ENCODE results near the gene LYPD6.
"Not testable (repeated sequence)": the region's sequence is repeated elsewhere in the genome, so short reads cannot be mapped to it uniquely, and the experiment has no call there.

Gene LYPD6

GRCh38 chr2:149330127-149331022 lies at the start of gene LYPD6:
Gene LYPD6 (plus strand): TSS chr2:149330587. CDS start chr2:149437709, 107,122 bp downstream.
- DNase-seq: no peak

GRCh38 chr2:149281441-149281840 lies 48.9 kb upstream of the LYPD6 start:
- no peak for DNase-seq

- no peak for DNase-seq
Measured at GRCh38 chr2:149290662-149291061, 39.7 kb upstream of the LYPD6 start.

GRCh38 chr2:149291881-149292280 lies 38.5 kb upstream of the LYPD6 start:
- DNase-seq: no peak

- no peak for DNase-seq
Measured at GRCh38 chr2:149296031-149296430, 34.4 kb upstream of the LYPD6 start.

GRCh38 chr2:149307014-149307413 lies 23.4 kb upstream of the LYPD6 start:
- no peak for DNase-seq

- no peak for DNase-seq
Measured at GRCh38 chr2:149310349-149310748, 20.0 kb upstream of the LYPD6 start.

- no peak for DNase-seq
Measured at GRCh38 chr2:149312039-149312438, 18.3 kb upstream of the LYPD6 start.

- DNase-seq: peak; percentile 24
Measured at GRCh38 chr2:149313512-149313972, 16.8 kb upstream of the LYPD6 start.

GRCh38 chr2:149314687-149315086 lies 15.7 kb upstream of the LYPD6 start:
- no peak for DNase-seq

GRCh38 chr2:149315461-149315860 lies 14.9 kb upstream of the LYPD6 start:
- no peak for DNase-seq

- DNase-seq: not testable (repeated sequence)
Measured at GRCh38 chr2:149318566-149318965, 11.8 kb upstream of the LYPD6 start.

- DNase-seq: no peak
Measured at GRCh38 chr2:149320362-149320761, 10.0 kb upstream of the LYPD6 start.

- DNase-seq: no peak
Measured at GRCh38 chr2:149329068-149329467, 1.3 kb upstream of the LYPD6 start.

- no peak for DNase-seq
Measured at GRCh38 chr2:149329489-149330126, 779 bp upstream of the LYPD6 start.

GRCh38 chr2:149331023-149331400 lies 625 bp downstream of the LYPD6 start:
- no peak for DNase-seq

- DNase-seq: no peak
Measured at GRCh38 chr2:149332364-149332763, 2.0 kb downstream of the LYPD6 start.

- no peak for DNase-seq
Measured at GRCh38 chr2:149333636-149334035, 3.2 kb downstream of the LYPD6 start.

GRCh38 chr2:149334156-149334555 lies 3.8 kb downstream of the LYPD6 start:
- DNase-seq: no peak

- no peak for DNase-seq
Measured at GRCh38 chr2:149339324-149339723, 8.9 kb downstream of the LYPD6 start.

GRCh38 chr2:149342509-149342908 lies 12.1 kb downstream of the LYPD6 start:
- DNase-seq: no peak

- no peak for DNase-seq
Measured at GRCh38 chr2:149344105-149344504, 13.7 kb downstream of the LYPD6 start.

- no peak for DNase-seq
Measured at GRCh38 chr2:149346272-149346671, 15.9 kb downstream of the LYPD6 start.

- DNase-seq: no peak
Measured at GRCh38 chr2:149348291-149348690, 17.9 kb downstream of the LYPD6 start.
